Pons (tissue), 1 donor: ENCODE measurements around the gene SOX6.
"Not testable (repeated sequence)": the region's sequence is repeated elsewhere in the genome, so short reads cannot be mapped to it uniquely, and the experiment has no call there.

Source experiments
- DNase-seq: peaks from one replicate; pipeline ENCODE4 v3.0.0-alpha.2; 2016; ENCODE audit warnings: low spot score

The SOX6 gene

DNA sequence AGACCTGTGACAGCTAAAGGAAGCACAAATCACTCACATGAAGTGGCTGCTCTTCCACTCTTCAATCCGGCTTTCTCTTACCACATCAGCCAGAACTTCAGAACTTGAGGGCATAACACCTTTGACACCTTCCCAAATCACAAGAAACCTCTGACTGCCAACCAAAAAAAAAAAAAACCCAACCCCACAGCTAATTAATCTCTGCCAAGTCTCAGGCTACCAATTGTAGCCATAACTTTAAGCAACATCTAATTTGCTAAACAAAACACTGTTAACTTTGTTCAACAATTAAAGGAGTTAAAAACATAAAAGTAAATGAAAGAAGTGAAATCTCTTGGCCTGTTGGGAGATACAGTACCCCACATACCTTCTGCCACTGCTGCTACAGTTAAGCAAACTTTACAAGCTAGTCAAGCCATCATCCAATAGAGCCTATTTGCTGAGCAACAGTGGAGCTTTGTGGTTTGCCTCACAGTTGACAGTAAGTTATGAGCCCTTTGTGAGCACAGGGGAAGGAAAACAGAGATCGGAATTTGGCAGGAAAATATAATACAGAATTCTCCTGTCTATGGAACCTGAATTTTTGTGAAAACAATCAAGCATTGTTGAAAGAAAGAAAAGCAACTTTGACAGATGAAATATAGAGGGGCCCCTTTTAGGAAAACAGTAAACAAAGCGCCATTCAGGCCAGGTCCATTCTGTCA is at the start of gene SOX6:
Gene SOX6, minus strand, starts transcription at position 490 of the 704 bp plus-strand sequence. CDS start 15,298 bp downstream, outside the sequence.
- DNase-seq: peak; percentile 87

DNA sequence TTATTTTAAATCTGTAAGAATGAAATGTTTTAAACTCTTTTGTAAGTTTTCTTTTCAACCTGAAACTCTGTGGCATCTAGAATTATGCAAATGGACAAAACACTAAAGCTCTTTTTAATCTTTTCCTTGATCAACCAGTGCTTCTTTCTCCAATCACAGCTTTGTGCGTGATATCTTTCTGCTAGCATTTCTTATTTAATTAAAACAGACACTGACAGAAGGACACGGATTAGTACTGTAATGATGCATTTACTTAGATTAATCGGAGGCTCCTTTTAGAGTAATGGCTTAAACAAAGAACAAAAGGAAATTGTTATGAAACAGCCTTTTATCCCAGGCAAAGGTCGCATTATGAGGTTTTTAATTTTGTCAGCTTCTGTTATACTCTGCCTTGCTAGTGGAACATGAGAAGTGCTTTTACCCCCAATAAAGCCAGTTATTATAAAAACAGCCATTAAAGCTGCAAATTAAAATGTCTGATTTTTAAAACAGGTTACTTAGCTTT is 48.5 kb upstream of the SOX6 start:
- DNase-seq: peak; percentile 29

DNA sequence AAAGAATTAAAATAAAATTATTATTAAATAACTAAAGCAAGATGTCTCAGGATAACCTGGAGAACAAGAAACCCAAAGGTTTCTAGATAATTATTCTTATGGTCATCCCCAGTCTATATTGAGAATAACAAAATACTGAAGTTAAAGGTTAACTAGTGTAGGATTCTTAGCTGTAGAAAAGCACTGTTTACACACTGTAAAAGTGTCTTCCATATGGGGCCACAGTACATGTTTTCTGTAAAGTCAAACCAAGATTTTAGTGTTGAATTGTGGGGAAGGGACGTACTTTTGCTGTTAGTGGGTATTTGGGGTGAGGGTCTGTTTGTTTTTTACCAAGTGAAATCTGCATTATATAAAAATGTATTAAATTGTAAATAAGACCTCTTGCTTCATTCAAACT is 47.5 kb upstream of the SOX6 start:
- peak; percentile 8 for DNase-seq

DNA sequence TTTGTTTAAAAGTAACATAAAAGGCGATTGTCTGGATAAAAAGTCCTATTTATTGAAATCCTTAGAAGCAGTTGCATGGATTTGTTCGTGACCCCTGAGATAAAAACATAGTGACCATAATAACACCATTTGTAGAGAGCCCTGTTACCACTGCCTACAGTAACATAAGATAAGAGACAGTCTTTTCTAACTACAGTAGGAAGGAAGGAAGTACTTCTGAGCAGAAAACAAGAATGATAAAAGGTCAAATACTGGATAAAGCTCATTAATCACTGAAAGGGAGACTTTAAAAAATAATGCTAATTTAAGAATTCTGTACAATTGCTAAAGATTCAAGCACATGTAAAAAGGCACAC is 47.1 kb upstream of the SOX6 start:
- no peak for DNase-seq

DNA sequence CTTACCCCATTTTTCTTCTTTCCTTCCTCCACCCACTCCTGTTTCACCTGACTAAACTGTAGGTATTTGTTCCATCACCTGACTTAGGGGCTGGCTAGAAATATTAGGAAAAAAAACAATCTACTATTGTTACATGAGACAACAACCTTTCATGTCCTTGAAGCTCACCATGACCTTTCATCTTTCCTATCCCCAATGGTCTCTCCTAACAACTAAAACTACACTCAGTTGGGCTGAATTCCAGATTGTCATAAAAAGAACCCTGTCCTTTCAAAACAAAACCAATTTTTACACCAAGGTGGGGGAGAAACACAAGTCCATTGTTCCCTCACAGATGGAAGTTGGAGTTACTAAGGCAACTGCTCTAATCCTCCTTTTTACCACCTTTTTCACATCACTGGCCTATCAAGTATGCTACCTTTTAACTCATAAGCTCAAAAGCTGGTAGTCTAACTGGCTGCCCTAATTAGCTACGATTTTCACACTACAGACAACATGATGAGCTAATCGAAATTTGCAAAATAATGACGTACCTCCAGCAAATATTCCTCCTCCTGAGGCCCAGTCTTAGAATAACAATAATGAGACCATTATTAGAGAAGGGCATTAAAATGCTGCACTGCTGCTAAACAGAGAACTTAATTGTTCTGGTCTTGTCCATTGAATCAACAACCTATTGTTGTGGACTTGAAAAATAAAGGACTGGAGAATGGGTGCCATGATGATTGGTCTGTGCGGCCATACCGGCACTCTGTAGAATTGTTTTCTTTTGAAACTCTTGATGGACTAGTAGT is 46.5 kb upstream of the SOX6 start:
- peak; percentile 98 for DNase-seq

DNA sequence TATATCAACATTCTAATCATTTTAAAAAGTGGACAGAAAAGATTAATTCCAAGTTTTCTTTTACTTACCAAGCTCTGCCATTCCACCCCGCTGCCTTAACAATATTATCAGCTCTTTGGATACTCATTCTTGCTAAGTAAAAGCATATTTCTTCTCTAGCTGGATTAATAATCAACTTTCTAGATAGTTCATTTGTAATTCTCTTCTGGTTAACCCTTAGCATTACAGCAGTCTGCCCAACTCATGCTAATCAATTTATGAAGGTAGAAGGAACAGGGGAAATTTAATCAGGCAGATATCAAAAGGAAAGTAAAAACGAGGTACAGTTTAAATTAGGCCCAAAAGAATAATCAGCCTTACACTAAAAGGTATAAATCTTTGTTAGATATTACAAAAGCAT is 41.0 kb upstream of the SOX6 start:
- DNase-seq: no peak

DNA sequence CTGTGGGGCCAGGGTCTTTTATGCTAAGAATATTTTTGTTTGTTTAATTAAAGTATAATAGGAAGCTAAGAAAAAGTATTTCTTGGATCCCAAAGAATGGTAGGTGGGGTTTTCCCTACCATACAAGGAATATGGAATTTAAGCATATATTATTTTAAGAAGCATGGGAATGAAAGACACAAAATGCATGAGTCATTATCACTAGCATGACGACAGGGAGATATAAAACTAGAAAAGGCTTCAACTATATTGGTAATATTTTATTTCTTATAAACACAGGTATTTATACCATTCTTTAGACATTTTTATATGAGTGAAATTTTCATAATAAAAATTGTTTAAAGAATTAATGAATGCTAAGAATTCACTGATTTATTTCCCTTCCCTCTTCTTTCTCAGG is 39.3 kb upstream of the SOX6 start:
- DNase-seq: no peak

DNA sequence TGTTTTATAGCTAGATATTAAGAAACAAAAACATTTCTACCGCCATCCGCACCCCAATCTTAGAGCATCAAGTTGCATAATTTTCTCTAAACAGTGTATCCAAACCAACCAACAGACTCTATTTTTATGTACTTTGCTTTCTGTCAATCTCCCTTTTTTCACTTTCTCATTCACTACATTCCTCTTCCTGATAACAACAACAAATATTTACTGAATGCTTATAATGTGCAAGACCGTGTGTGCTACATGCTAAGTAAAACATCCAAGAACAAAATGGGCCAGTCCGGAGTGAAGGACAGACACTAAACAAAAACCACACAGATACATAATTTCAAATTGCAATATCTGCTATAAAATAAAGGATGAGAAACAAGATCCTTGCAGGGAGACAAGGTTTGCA is 38.6 kb upstream of the SOX6 start:
- DNase-seq: no peak

DNA sequence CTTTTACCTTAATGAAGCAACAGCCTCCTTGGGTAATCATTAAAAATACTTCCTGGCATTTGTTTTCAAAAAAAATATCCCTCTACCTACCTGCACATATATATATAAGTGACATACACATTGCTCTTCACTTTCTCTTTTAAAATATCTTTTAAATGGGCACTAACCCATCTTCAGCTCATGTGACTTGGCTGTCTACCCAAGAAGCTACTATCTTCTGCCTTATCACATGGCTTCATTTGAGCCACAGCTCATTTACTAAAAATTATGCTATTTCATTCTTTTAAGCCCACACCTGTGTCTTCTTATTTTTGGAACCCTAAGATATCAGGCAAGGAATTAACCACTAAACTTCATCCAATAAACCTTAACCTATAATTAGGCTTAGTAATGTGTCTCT is 37.0 kb upstream of the SOX6 start:
- no peak for DNase-seq

DNA sequence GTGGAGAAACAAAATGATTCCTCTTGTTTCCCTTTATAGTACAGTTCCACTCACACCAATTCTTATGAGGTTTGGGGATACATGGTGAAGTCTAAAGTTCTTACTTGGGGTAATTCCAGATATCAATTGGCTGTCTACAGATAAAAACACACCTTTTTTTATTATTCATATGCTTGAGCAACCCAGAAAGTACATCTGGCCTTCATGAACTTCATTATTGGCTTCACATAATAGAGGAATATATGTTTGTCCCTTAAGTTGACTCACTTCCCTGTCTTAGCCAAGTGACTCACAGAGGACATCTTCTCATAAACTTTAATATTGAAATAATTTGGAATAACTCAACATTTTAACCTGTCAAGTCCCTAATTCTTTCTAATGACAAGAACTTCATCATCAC is 36.3 kb upstream of the SOX6 start:
- DNase-seq: no peak

DNA sequence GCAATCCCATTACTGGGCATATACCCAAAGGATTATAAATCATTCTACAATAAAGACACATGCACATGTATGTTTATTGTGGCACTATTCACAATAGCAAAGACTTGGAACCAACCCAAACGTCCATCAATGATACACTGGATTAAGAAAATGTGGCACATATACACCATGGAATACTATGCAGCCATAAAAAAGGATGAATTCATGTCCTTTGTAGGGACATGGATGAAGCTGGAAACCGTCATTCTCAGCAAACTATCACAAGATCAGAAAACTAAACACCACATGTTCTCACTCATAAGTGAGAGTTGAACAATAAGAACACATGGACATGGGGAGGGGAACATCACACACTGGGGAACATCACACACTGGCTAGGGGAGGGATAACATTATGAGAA is 34.5 kb upstream of the SOX6 start:
- DNase-seq: not testable (repeated sequence)

DNA sequence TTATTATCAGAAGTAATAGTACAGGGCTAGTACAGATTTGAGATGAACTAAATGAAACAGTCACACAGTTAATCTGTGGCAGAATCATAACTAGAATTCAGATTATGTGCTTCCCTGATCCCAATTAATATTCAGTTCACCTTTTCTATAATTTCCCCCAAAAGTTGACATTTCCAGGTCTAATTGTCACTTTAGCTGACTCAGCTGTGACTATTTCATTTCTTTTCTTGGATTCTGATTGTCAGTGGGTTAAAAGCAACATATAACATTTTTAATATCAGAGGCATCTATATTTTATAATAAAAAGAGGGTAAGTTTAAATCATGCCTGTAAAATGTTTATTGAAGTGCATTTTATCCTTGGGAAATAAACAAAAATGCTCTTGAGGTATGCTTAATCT is 28.8 kb upstream of the SOX6 start:
- no peak for DNase-seq

DNA sequence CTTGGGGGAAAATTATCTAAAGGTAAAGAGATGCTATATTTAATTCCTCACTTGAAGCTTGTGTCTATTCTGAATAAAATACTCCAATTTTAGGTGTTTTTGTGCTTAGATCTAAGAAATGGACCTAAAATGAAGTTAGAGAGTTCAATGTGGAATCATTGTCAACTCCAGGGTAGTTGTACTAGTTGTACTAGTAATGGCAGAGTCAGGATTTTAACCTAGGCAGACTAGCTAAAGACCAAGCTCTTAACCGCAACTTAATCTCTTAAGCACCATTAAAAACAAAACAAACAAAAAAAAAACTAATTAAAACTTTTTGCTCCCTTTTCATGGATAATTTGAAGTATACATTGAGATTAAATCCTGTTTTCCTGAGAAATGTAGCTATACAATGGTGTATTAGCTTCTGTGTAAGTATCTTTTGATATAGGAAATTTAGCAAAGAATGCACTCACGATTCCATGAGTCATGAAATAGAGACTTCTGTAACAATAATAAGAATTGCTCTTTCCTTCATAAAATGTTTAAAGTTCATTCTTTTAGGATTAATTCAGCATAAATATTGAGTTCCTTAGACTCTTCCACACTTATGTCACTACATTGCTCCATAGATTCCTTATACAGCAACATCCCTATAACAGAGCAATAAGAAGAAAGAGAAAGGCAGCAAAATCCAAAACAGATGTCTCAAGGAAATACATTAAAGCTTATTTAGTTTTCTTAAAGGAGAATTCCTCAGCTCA is 26.5 kb upstream of the SOX6 start:
- DNase-seq: no peak

DNA sequence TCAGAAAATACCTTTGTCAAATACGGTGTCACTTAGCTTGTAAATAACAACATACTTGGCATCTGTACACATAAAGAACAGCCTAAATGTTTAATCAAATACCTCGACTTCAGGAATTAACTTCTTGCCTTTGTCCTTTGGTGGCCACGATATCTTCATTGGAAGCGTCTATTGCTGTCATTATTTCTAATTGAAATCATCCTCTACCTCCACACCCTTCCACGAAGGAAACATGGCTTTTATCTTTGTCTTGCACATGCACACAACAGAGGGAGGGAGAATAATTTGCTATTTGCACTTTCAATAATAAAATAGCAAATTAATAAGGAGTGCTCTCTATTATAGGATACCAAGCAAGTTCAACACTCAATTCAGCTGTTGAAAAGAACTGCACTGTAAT is 25.8 kb upstream of the SOX6 start:
- DNase-seq: no peak

DNA sequence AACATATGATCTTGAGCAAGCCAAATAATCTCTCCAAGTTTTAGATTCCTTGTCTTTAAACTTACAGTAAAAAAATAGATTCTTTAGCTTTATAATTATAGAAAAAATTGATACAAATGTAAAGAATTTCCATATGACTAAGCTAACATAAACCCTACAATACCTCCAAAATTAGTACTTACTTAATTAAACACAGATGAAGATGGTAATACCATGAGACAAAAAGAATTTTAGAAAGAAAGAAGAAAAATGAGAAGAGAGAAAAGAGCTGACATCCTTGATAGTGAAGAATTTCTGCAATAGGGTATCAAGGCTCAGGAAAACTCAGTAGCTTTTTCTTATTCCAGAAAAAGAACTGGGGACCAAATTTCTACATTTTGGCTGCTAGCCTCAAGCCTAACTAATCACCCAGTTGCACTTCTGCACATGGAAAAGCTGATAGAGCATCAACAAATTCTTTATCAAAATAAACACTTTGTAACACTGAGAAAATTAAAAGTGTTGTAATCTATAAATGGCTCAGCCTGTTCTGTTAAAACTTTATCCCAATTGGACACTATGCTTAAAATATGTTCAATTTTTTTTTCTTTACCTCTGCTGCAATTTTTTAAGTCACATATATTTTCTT is 24.7 kb upstream of the SOX6 start:
- DNase-seq: no peak

DNA sequence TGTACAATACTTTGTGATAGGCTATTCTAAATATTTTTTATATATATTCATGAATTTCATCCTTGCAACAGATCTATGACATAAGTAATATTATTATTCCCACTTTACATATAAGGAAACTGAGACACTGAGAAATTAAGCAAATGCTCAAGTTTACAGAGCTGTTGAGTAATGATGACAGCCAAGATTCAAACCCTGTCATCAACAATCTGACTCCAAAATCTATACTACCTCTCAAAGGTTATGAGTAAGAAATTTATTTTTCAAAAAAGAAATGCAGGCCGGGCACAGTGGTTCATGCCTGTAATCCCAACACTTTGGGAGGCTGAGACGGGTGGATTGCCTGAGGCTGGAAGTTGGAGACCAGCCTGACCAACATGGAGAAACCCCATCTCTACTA is 22.6 kb upstream of the SOX6 start:
- DNase-seq: no peak

DNA sequence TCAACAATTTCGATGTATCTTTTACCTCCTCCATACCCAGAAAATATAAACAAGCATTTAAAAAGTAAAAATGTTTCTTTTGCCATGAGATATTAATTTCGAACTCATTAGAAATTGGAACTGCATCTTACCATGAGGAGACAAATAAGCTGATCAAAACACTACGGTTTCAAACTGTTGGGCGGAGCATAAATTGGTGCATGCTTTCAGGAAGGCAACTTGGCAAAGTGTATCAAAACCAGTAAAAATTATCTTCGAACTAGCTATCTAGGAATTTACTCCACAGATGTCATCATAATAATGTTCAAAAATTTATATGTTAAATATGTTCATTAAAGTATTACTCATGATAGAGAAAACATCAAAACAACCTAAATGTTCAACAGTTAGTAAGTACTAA is 21.4 kb upstream of the SOX6 start:
- DNase-seq: no peak

DNA sequence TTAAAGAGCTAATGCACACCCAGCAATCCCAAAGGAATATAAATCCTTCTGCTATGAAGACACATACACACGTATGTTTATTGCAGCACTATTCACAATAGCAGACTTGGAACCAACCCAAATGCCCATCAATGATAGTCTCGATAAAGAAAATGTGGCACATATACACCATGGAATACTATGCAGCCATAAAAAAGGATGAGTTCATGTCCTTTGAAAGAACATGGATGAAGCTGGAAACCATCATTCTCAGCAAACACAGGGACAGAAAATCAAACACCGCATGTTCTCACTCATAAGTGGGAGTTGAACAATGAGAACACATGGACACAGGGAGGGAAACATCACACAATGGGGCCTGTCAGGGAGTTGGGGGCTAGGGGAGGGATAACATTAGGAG is 19.3 kb upstream of the SOX6 start:
- DNase-seq: not testable (repeated sequence)

DNA sequence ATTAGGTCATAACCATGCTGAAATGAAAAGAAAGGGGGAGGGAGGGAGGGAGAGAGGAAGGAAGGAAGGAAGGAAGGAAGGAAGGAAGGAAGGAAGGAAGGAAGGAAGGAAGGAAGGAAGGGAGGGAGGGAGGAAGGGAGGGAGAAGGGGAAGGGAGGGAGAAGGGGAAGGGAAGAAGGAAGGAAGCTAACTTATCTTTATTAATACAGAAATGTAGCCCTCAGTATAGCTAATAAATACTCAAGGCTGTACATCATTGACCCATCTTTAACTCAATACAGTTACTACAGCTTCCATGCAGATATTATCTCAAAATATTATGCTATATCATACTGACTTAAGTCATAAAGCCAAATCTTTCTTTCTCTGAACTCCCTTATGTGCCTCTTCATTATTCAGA is 17.4 kb upstream of the SOX6 start:
- DNase-seq: no peak

DNA sequence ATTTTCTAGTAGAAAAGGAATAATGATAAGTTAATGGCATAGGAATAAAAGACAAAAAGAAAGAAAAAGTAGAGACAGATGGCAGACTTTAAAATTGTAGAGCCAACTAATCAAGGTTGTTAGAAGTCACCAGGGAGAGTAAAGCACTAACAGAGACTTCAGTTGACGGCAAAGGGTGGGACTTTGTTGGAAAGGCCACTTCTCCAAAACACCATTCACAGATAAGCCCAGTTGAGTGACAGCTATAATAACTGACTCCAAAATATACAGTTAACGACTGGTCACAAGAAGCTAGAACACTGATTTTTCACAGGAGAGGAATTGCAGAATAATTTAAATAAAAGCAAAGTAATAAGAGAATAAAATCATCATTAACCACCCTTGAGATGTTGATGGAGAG is 16.0 kb upstream of the SOX6 start:
- no peak for DNase-seq

DNA sequence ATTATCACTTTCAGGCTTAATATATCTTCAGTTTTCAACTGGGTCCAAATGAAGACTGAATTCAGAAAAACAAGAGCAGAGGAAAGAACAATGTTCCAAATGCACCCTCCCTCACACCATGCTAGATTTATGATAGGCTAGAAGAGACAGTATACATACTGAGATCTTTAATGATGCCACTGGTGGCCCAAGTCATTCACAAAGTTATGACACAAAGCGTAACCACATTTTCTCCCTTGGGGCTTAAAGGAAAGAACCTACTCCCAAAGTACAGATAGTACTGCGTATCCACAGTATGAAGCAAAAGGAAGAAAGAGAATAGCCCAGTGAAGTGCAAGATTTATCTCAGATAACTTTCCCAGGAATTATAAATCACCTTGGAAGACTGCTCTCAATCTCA is 10.9 kb upstream of the SOX6 start:
- no peak for DNase-seq

DNA sequence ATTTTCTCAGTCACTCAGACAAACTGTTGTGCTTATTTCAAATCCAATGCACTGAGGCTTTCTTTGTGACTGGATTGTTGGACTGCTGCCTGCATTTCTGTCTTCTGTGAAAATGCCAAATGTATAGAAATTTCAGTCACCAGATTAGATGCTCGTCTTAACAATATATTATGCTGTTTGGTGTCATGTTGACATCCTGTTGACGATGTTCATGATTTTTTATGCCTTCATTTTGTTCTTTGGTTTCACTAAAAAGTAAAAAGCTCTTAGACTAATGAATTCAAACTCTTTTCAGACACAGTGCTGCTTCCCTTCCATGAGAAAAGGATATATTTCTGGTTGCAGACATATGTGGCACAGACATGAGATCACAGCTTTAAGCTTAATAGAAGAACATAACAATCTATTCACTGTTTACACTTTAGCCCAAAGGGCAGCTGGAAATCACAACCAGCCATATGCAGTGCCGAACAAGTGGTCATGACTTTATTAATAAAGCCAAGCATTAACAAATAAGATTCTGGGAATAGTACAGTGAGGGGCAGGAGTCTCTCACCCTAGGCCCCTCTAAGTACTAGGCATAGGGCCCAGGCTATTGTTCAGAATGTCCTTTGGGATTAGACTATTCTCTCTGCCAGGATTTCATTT is 9.4 kb upstream of the SOX6 start:
- peak; percentile 43 for DNase-seq
